Choroid plexus epithelial cell (primary cell): Measurements from ENCODE around the gene GNG5.
"Not testable (repeated sequence)": the region's sequence is repeated elsewhere in the genome, so short reads cannot be mapped to it uniquely, and the experiment has no call there.

ENCODE experiments used
- DNase-seq: peaks from one replicate; pipeline ENCODE4 v3.0.0-alpha.2; 2010; ENCODE audit warnings: low read depth
- H3K4me3 ChIP-seq: 2 replicates; pipeline ENCODE4 v1.5.1; 2011; ENCODE audit warnings: low read depth, mild to moderate bottlenecking, control low read depth, low read length, moderate library complexity
- CTCF ChIP-seq: conservative IDR thresholded peaks from 2 replicates; pipeline ENCODE4 v1.5.1; 2011; ENCODE audit warnings: low read depth, mild to moderate bottlenecking, control low read depth, inconsistent platforms, low read length, moderate library complexity

Gene GNG5

DNA sequence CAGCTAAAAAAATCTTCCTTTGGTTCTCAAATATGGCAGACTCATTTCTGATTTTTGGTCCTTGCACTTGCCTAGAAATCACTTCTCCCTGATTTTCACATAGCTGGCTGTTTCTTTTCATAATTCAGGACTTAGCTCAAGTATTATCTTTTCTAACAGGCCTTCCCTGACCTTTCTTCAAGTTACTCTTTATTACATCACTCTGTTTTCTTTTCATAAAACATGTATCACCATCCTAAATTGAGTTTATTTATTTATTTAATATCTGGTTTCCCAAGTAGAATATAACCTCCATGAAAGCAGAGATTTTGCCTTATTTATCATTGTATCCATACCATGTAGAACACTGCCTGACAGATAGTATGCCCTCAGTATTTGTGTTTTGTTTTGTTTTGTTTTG is 18.2 kb upstream of the GNG5 start:
- TF ChIP-seq CTCF: no peak
- no peak overlapping the region for H3K4me3 ChIP-seq
- no peak for DNase-seq

DNA sequence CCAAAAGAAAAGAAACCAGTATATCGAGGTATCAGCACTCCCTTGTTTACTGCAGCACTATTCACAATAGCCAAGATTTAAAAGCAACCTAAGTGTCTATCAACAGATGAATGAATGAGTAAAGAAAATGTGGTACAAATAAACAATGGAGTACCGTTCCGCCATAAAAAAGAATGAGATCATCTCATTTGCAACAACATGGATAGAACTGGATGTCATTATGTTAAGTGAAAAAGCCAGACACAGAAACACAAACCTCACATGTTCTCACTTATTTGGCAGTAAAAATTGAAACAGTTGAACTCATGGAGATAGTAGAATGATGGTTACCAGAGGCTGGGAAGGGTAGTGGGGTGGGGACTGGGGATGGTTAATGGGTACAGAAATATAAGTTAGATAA is 4.3 kb upstream of the GNG5 start:
- no peak for TF ChIP-seq CTCF
- H3K4me3 ChIP-seq: no peak overlapping the region
- DNase-seq: no peak

DNA sequence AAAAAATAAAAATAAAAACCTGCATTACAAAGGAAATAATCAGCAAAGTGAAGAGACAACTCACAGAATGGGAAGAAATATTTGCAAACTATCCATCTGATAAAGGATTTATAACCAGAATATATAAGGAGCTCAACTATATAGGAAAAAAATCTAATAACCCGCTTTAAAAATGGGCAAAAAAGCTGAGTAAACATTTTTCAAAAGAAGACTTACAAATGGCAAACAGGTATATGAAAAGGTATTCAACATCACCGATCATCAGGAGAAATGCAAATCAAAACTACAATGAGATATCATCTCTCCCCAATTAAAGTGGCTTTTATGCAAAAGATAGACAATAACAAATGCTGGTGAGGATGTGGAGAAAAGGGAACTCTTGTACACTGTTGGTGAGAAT is 3.8 kb upstream of the GNG5 start:
- DNase-seq: no peak
- TF ChIP-seq CTCF: no peak
- H3K4me3 ChIP-seq: no peak overlapping the region

DNA sequence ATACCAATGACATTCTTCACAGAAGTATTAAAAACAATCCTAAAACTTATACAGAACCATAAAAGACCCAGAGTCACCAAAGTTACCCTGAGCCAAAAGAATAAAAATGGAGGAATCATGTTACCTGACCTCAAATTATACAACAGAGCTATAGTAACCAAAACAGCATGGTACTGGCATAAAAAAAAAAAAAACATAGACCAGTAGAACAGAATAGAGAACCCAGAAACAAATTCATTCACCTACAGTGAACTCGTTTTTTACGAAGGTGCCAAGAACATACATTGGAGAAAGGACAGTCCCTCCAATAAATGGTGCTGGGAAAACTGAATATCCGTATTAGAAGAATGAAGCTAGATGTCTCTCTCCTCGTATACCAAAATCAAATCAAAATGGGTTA is 2.6 kb upstream of the GNG5 start:
- no peak overlapping the region for H3K4me3 ChIP-seq
- TF ChIP-seq CTCF: no peak
- no peak for DNase-seq

GRCh38 chr1:84508510-84508909 is 2.1 kb upstream of the GNG5 start:
- no peak overlapping the region for H3K4me3 ChIP-seq
- no peak for TF ChIP-seq CTCF
- DNase-seq: no peak

DNA sequence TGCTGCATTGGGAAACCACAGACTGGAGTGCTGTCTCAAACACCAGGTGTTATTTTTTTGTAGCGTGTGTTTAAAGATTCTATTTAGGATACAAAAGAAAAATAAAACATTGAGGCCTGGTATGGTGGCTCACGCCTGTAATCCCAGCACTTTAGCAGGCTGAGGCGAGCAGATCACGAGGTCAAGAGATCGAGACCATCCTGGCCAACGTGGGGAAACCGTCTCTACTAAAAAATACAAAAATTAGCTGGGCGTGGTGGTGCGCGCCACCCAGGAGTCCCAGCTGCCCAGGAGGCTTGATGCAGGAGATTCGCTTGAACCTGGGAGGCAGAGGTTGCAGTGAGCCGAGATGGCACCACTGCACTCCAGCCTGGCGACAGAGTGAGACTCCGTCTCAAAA is 1.5 kb upstream of the GNG5 start:
- DNase-seq, H3K4me3 ChIP-seq: not testable (repeated sequence)

GRCh38 chr1:84506729-84507453 is 510 bp upstream of the GNG5 start:
- TF ChIP-seq CTCF: peak; percentile 3
- no peak for DNase-seq
- H3K4me3 ChIP-seq: peak overlapping the region; percentile 94

DNA sequence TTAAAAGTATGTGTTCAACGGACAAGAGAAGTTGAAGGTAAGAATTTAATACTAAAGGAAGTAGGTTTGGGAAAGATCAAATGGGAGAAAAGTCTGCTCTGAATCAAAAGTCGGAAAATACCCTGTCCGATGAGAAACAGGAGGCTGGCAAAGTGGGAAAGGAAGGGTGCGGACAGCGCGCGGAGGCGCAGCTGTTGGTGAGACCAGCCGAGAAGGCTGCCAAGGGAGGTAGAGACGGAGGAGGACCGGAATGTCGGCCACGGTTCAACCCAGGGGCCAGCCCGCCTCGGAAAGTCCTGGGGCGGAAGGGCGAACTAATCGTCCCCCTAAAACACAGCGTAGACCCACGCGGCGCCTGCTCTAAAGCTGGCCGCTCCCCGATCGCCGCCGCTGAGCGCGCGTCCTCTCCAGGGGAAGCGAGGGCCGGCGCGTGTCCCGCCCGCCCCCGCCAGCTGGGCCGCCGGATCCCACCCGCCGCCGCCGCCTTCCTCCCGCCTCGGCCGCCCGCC is 834 bp downstream of the GNG5 start:
- peak; percentile 57 for DNase-seq
- peak; percentile 0 for TF ChIP-seq CTCF

More for the DNA sequence above, 834 bp downstream of the GNG5 start:
- peak overlapping the region; percentile 94 for H3K4me3 ChIP-seq
